NT2/D1 (cell line): ENCODE results near the gene FEM1B.

Experiments used
- YY1 ChIP-seq: IDR thresholded peaks from 2 replicates; pipeline ENCODE4 v1.6.1; 2011; ENCODE audit not compliant: insufficient read length, insufficient read depth
- ZNF274 ChIP-seq: IDR thresholded peaks from 2 replicates; pipeline ENCODE4 v1.6.1; 2011; ENCODE audit warnings: mild to moderate bottlenecking, low read depth, low read length

DNA sequence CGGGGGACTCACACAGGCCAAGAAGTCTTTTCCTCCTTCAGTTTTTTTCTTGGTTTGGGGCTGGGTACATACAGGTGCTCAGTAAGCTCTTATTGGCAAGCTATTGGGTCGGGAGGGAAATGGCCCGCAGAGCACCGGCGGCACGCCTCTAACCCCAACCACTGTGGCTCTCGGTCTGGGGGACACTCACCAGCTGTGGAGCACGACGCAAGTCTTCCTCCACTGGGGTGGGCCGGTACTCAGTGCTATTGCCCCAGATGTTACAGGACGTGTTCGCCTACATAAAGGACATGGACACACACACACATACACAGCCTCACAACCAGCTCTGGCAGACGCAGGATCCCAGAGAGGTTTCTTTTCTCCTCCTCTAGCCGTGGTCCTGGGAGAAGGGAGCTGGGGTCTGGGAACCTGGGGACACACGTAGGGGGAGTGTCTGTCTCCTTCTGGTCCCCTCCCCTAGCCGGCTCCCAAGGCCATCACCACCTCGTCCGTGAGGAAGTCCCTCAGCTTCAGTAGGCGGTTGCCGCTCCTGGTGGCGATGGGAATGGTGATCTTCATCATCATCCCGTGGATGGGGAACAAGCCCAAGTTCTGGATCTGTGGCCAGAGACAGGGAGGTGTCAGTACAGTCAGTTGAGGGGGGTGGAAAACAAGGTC, 33.4 kb downstream of the FEM1B start:
- TF ChIP-seq YY1 (no peak), ZNF274 (no peak)
